HEK293T (cell line): ENCODE data around the gene CAPN8.

ENCODE experiments used
- ARNT ChIP-seq: fragments of 450-650 bp; IDR thresholded peaks from 2 replicates; pipeline ENCODE4 v1.6.1; 2017; ENCODE audit warnings: mild to moderate bottlenecking
- BHLHE40 ChIP-seq: fragments of 450-650 bp; IDR thresholded peaks from 2 replicates; pipeline ENCODE4 v1.6.1; 2016; ENCODE audit warnings: mild to moderate bottlenecking, moderate library complexity, borderline replicate concordance
- ELF4 ChIP-seq: fragments of 450-650 bp; IDR thresholded peaks from 2 replicates; pipeline ENCODE4 v1.6.1; 2017; ENCODE audit warnings: antibody characterized with exemption
- FOXA1 ChIP-seq: fragments of 450-650 bp; IDR thresholded peaks from 2 replicates; pipeline ENCODE4 v1.6.1; 2016; ENCODE audit warnings: mild to moderate bottlenecking
- FOXK2 ChIP-seq: fragments of 450-650 bp; IDR thresholded peaks from 2 replicates; pipeline ENCODE4 v1.6.1; 2016; ENCODE audit warnings: mild to moderate bottlenecking
- FOXM1 ChIP-seq: fragments of 450-650 bp; IDR thresholded peaks from 2 replicates; pipeline ENCODE4 v1.6.1; 2017; ENCODE audit warnings: mild to moderate bottlenecking, borderline replicate concordance
- HDGF ChIP-seq: fragments of 450-650 bp; IDR thresholded peaks from 2 replicates; pipeline ENCODE4 v1.6.1; 2017; ENCODE audit warnings: antibody characterized with exemption, borderline replicate concordance
- L3MBTL2 ChIP-seq: fragments of 450-650 bp; conservative IDR thresholded peaks from 2 replicates; pipeline ENCODE4 v1.6.1; 2016; ENCODE audit warnings: mild to moderate bottlenecking
- LEF1 ChIP-seq: fragments of 450-650 bp; IDR thresholded peaks from 2 replicates; pipeline ENCODE4 v1.6.1; 2017; ENCODE audit warnings: mild to moderate bottlenecking, borderline replicate concordance
- SP1 ChIP-seq: fragments of 450-650 bp; IDR thresholded peaks from 2 replicates; pipeline ENCODE4 v1.6.1; 2017
- SUZ12 ChIP-seq: fragments of 450-650 bp; IDR thresholded peaks from 2 replicates; pipeline ENCODE4 v1.6.1; 2016; ENCODE audit warnings: mild to moderate bottlenecking
- TARDBP ChIP-seq: fragments of 450-650 bp; IDR thresholded peaks from 2 replicates; pipeline ENCODE4 v1.6.1; 2016
- TF ChIP-seq, protein P1 (sequence below): fragments of 450-650 bp; IDR thresholded peaks from 2 replicates; pipeline ENCODE4 v1.6.1; 2016

GRCh38 chr1:223542831-223543230 lies 122.7 kb downstream of the CAPN8 start:
- TF ChIP-seq SP1, result no peak
- TF ChIP-seq FOXA1, result no peak
- TF ChIP-seq FOXM1, result no peak
- TF ChIP-seq FOXK2, result no peak
- no peak for TF ChIP-seq ELF4
- no peak for TF ChIP-seq SUZ12
- TF ChIP-seq TARDBP, result no peak
- TF ChIP-seq BHLHE40, result no peak
- TF ChIP-seq L3MBTL2, result no peak
- no peak for TF ChIP-seq ARNT
- TF ChIP-seq LEF1, result no peak
- TF ChIP-seq, protein P1, sequence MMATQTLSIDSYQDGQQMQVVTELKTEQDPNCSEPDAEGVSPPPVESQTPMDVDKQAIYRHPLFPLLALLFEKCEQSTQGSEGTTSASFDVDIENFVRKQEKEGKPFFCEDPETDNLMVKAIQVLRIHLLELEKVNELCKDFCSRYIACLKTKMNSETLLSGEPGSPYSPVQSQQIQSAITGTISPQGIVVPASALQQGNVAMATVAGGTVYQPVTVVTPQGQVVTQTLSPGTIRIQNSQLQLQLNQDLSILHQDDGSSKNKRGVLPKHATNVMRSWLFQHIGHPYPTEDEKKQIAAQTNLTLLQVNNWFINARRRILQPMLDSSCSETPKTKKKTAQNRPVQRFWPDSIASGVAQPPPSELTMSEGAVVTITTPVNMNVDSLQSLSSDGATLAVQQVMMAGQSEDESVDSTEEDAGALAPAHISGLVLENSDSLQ, result no peak
- no peak for TF ChIP-seq HDGF
